Neural progenitor cell (in vitro differentiated cells): ENCODE results near the gene CCDC33.

Experiments used
- CTCF ChIP-seq: fragments of 200-600 bp; sonication (generic); IDR thresholded peaks from 2 replicates; pipeline ENCODE4 v1.5.1; 2017; ENCODE audit warnings: antibody characterized with exemption, mild to moderate bottlenecking
- EZH2 ChIP-seq: fragments of 200-600 bp; sonication (generic); IDR thresholded peaks from 2 replicates; pipeline ENCODE4 v1.6.1; 2017; ENCODE audit warnings: antibody characterized with exemption, mild to moderate bottlenecking, moderate library complexity
- EZH2phosphoT487 ChIP-seq: fragments of 200-600 bp; sonication (generic); IDR thresholded peaks from 2 replicates; pipeline ENCODE4 v1.6.1; 2017; ENCODE audit warnings: antibody characterized with exemption

GRCh38 chr15:74340150-74340549 is 104.0 kb downstream of the CCDC33 start:
- TF ChIP-seq CTCF (no peak), EZH2 (no peak), EZH2phosphoT487 (no peak)
